WERI-Rb-1 (cell line): ENCODE results near the gene KMT5C.

ENCODE experiments used
- DNase-seq: peaks from one replicate; pipeline ENCODE4 v3.0.0-alpha.2; 2020
- H3K27ac ChIP-seq: fragments of 250-450 bp; sonication (Bioruptor Pico); 2 replicates; pipeline ENCODE4 v1.5.1; 2020; ENCODE audit warnings: mild to moderate bottlenecking, moderate library complexity
- H3K27me3 ChIP-seq: fragments of 250-450 bp; sonication (Bioruptor Pico); 2 replicates; pipeline ENCODE4 v1.5.1; 2021; ENCODE audit warnings: mild to moderate bottlenecking, low read depth, moderate library complexity; ENCODE audit not compliant: insufficient read depth, severe bottlenecking
- H3K36me3 ChIP-seq: fragments of 250-450 bp; sonication (Bioruptor Pico); 2 replicates; pipeline ENCODE4 v1.5.1; 2020; ENCODE audit warnings: mild to moderate bottlenecking, moderate library complexity
- H3K4me3 ChIP-seq: 2 replicates; pipeline ENCODE4 v1.5.1; 2011; ENCODE audit warnings: low read depth, mild to moderate bottlenecking, control low read depth, low read length
- H3K9me3 ChIP-seq: fragments of 250-450 bp; sonication (Bioruptor Pico); 2 replicates; pipeline ENCODE4 v1.5.1; 2021; ENCODE audit warnings: mild to moderate bottlenecking, moderate library complexity; ENCODE audit not compliant: severe bottlenecking
- TF ChIP-seq, protein P1 (sequence below): IDR thresholded peaks from 2 replicates; pipeline ENCODE4 v1.5.1; 2011; ENCODE audit warnings: low read depth, mild to moderate bottlenecking, control low read depth, inconsistent platforms, low read length

KMT5C gene

DNA sequence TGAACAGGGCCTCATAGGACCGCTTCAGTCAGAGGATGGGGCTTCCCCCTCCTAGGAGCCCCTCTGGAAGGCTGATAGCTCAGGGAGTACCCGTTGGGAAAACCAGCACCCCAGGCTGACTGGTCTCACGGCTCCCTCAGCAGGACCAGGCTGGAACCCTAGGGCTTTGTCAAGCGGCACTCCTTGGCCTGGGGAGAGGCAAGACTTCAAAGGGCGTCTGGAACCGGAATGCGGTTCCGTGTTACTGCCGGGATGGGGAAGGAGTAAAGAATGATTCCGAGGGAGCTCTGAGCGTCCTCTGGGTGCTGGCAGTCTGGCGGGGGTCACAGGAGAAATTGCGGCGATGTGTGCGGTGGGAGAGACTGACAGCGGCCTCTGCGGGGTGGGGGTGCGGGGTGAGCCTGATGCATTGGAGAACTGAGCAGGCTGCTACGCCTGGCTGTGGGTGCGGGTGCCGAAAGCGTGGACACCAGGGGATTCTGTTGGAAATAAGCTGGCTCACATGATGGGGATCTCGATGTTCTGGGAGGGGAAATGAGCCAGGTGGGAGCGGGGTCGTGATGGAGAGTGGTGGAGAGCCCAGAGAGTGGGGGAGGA lies 13.0 kb downstream of the KMT5C start:
- H3K27me3 ChIP-seq = no peaks in the 10 kb centered on the region
- TF ChIP-seq, protein P1, sequence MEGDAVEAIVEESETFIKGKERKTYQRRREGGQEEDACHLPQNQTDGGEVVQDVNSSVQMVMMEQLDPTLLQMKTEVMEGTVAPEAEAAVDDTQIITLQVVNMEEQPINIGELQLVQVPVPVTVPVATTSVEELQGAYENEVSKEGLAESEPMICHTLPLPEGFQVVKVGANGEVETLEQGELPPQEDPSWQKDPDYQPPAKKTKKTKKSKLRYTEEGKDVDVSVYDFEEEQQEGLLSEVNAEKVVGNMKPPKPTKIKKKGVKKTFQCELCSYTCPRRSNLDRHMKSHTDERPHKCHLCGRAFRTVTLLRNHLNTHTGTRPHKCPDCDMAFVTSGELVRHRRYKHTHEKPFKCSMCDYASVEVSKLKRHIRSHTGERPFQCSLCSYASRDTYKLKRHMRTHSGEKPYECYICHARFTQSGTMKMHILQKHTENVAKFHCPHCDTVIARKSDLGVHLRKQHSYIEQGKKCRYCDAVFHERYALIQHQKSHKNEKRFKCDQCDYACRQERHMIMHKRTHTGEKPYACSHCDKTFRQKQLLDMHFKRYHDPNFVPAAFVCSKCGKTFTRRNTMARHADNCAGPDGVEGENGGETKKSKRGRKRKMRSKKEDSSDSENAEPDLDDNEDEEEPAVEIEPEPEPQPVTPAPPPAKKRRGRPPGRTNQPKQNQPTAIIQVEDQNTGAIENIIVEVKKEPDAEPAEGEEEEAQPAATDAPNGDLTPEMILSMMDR = no peak

DNA sequence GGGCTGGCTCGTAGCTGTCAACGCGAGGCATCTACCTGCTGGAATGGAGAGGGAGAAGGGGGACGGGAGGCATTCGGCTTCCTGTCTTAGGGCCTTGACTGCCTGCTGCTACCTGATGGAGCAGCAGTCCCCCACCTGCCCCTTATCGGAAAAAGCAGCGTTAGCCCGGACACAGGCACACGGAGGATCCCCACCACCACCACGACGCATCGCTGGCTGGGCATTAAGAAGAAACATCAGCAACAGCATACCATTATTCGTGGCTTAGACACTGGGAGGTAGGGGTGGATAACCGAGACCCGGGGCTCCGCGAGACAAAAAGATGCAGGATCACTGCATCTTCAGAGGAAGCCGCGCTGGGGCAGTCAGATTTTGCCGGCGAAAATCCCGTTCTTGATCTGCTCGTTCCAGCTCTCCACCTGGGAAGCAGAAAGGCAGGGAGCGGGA lies 13.7 kb downstream of the KMT5C start:
- TF ChIP-seq, protein P1 = no peak
- H3K27ac ChIP-seq = no peak overlapping the region
- H3K4me3 ChIP-seq = peak overlapping the region; percentile 54
- no peaks in the 10 kb centered on the region for H3K27me3 ChIP-seq
- peaks cover 11% of the 10 kb centered on the region for H3K36me3 ChIP-seq
- H3K9me3 ChIP-seq = no peaks in the 10 kb centered on the region
- no peak for DNase-seq

More for the DNA sequence above, 13.0 kb downstream of the KMT5C start:
- DNase-seq = no peak
- Histone ChIP-seq H3K4me3 (no peak overlapping the region), H3K9me3 (no peaks in the 10 kb centered on the region), H3K27ac (no peak overlapping the region), H3K36me3 (peaks cover 11% of the 10 kb centered on the region)

DNA sequence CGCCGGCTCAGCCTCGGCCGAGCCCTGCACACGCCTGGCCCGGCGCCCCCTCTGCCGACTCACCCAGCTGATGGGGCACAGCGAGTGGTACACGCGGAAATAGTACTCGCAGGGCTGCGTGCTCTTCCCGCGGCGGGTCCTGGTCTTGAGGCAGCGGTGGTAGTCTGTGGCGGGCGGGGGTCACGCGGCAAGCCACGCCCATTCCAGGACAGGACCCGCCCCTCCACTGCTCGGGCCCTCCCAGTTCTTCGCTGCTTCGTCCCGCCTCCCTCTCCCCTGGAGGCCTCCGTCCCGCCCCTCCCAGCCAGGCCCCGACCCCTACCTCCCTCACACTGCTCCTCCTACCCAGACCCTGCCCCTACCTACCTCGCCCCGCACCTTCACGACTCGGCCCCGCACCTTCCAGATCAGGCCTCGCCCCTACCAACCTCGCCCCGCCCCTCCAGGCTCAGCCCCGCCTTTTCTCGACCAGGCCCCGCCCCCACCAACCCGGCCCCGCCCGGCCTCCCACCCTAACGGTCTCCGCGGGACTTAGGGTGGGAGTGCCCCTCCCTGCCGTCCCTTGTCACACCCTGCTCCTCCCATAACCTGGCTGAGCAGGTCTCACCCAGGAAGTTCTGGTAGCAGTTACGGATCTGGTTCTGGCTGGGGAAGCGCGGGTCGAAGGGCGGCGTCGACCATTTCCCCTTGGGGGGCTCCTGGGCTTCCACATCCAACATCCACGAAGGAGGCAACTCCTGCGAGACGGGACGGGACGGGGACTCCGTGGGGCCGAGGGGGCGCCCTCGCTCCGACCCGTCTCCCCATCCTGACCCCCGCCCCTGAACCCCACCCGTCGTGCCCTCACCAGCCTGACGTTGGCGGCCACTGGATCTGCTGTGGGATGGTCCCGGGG lies 14.4 kb downstream of the KMT5C start:
- H3K36me3 ChIP-seq = peaks cover 7% of the 10 kb centered on the region

GRCh38 chr19:55354698-55355212 lies 15.1 kb downstream of the KMT5C start, which contains the start of gene COX6B2:
Gene COX6B2 (minus strand): TSS chr19:55354719. CDS start chr19:55354521, 198 bp downstream.
- H3K36me3 ChIP-seq = peaks cover 3% of the 10 kb centered on the region; the same call in 1 of the 2 replicates
- no peaks in the 10 kb centered on the region for H3K27me3 ChIP-seq
- H3K4me3 ChIP-seq = peak within 1 kb of the TSS; percentile 54
- H3K27ac ChIP-seq = peak within 1 kb of the TSS; percentile 42
- H3K9me3 ChIP-seq = no peaks in the 10 kb centered on the region
- no peak for DNase-seq
- TF ChIP-seq, protein P1 = no peak

More for the DNA sequence above, 14.4 kb downstream of the KMT5C start:
- DNase-seq = peak; percentile 73
- TF ChIP-seq, protein P1 = no peak
- H3K27ac ChIP-seq = no peak overlapping the region
- H3K4me3 ChIP-seq = peak overlapping the region; percentile 54
- H3K27me3 ChIP-seq = no peaks in the 10 kb centered on the region
- no peaks in the 10 kb centered on the region for H3K9me3 ChIP-seq

GRCh38 chr19:55355213-55355821 lies 15.6 kb downstream of the KMT5C start:
- Histone ChIP-seq H3K36me3 (peaks cover under 1% of the 10 kb centered on the region; the same call in 1 of the 2 replicates), H3K27me3 (no peaks in the 10 kb centered on the region), H3K4me3 (no peak overlapping the region), H3K27ac (peak overlapping the region; percentile 42), H3K9me3 (no peaks in the 10 kb centered on the region)
- DNase-seq = peak; percentile 71
- TF ChIP-seq, protein P1 = no peak
